Measurements from ENCODE around the gene IL17C.

IL17C gene

DNA sequence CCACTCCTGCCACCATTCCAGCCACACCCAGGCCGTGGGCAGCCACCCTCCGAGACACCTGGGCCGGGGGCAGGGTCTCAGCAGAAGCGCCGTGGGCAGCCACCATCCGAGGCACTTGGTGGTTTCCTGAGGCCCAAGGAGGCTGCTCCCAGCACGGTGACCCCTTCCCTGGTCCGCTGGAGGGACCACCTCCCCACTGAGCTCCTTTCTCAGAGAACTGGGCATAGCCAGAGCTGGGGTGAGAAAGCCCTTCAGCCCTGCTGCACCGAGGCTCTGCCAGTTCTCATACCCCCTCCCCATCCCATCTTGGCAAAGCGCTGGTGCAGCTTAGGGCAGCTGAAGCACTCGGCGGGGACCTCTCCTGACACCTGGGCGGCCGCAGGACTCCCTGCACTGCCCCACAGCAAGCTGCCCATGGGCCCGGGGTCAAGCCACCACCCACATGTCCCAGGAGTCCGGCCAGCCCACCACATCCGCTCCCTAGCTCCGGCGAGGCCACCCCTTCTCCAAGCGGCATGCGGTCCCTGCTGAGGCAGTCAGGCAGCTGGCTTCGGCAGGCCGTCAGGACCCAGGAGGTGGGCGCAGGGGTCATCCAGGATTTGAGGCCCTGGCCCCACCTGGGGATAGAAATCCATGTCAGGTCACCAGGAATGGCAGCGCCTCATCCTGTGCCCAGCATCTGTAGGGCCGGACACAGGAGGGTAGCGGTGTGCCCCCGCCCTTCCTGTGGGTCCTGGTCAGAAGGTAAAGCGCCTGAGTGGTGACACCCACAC, 13.8 kb downstream of the IL17C start:
- peaks cover 62 to 92% (median 85%) of the 10 kb centered on the region in 10 experiments for H3K4me1 ChIP-seq
- H3K9ac ChIP-seq = peak overlapping the region; percentile 70 to 99 (median 96); a peak in 21 of 22 replicates
- peaks cover 11 to 70% (median 31%) of the 10 kb centered on the region in 11 experiments; a peak in 21 of 22 replicates for H3K36me3 ChIP-seq
- no peak for TF ChIP-seq Cebpa-rat (IDR thresholded peaks at IDR 0.05)
- H4K20me1 ChIP-seq = peaks cover 32 to 57% (median 36%) of the 10 kb centered on the region in 11 experiments
- H3K27ac ChIP-seq = peak overlapping the region; percentile 60 to 99 (median 97)
- no peaks in the 10 kb centered on the region for H3K27me3 ChIP-seq
- no peaks in the 10 kb centered on the region for H3K9me3 ChIP-seq (replicated peaks in 1 of 11)
- H3K4me2 ChIP-seq = peak overlapping the region; percentile 88 to 100 (median 99)
- peak overlapping the region in 9 of 10 experiments; percentile 83 to 99 (median 94); a peak in 17 of 20 replicates for H3K4me3 ChIP-seq

- TF ChIP-seq Cebpa-rat (IDR thresholded peaks at IDR 0.05) = no peak
- peak overlapping the region in 1 of 10 experiments; percentile 94; a peak in 1 of 20 replicates for H3K4me3 ChIP-seq
- H3K4me2 ChIP-seq = peak overlapping the region; percentile 88 to 100 (median 99); a peak in 21 of 22 replicates
- peaks cover 62 to 92% (median 85%) of the 10 kb centered on the region in 10 experiments for H3K4me1 ChIP-seq
- H4K20me1 ChIP-seq = peaks cover 27 to 57% (median 31%) of the 10 kb centered on the region in 11 experiments
- peak overlapping the region in 9 of 11 experiments; percentile 87 to 99 (median 96); a peak in 13 of 22 replicates for H3K9ac ChIP-seq
- H3K9me3 ChIP-seq (replicated peaks in 1 of 11) = no peaks in the 10 kb centered on the region
- H3K27ac ChIP-seq = peak overlapping the region in 9 of 11 experiments; percentile 88 to 99 (median 97); a peak in 16 of 22 replicates
- peaks cover 11 to 65% (median 28%) of the 10 kb centered on the region in 11 experiments; a peak in 21 of 22 replicates for H3K36me3 ChIP-seq
- no peaks in the 10 kb centered on the region for H3K27me3 ChIP-seq
Observed at GRCh38 chr16:88652762-88653063, 14.3 kb downstream of the IL17C start.

GRCh38 chr16:88653101-88653500, 14.7 kb downstream of the IL17C start:
- peaks cover 62 to 92% (median 85%) of the 10 kb centered on the region in 10 experiments for H3K4me1 ChIP-seq
- peaks cover 24 to 57% (median 27%) of the 10 kb centered on the region in 11 experiments for H4K20me1 ChIP-seq
- H3K36me3 ChIP-seq = peaks cover 11 to 63% (median 28%) of the 10 kb centered on the region in 11 experiments; a peak in 21 of 22 replicates
- H3K27me3 ChIP-seq = no peaks in the 10 kb centered on the region
- H3K9ac ChIP-seq = peak overlapping the region in 3 of 11 experiments; percentile 96 to 98 (median 97); a peak in 4 of 22 replicates
- no peak overlapping the region for H3K4me3 ChIP-seq
- H3K4me2 ChIP-seq = peak overlapping the region in 10 of 11 experiments; percentile 88 to 100 (median 100); a peak in 18 of 22 replicates
- TF ChIP-seq Cebpa-rat (IDR thresholded peaks at IDR 0.05) = no peak
- no peaks in the 10 kb centered on the region for H3K9me3 ChIP-seq (replicated peaks in 1 of 11)
- peak overlapping the region in 6 of 11 experiments; percentile 97 to 99 (median 98); a peak in 9 of 22 replicates for H3K27ac ChIP-seq

GRCh38 chr16:88653596-88654362, 15.4 kb downstream of the IL17C start:
- H3K27me3 ChIP-seq = no peaks in the 10 kb centered on the region
- peaks cover 17 to 54% (median 20%) of the 10 kb centered on the region in 11 experiments for H4K20me1 ChIP-seq
- H3K9me3 ChIP-seq (replicated peaks in 1 of 11) = no peaks in the 10 kb centered on the region
- H3K4me1 ChIP-seq = peaks cover 58 to 90% (median 82%) of the 10 kb centered on the region in 10 experiments
- H3K4me3 ChIP-seq = no peak overlapping the region
- peak overlapping the region in 3 of 11 experiments; percentile 97 to 99 (median 97); a peak in 2 of 22 replicates for H3K27ac ChIP-seq
- peak overlapping the region in 9 of 11 experiments; percentile 15 to 100 (median 99); a peak in 11 of 22 replicates for H3K4me2 ChIP-seq
- peaks cover 11 to 63% (median 26%) of the 10 kb centered on the region in 11 experiments; a peak in 21 of 22 replicates for H3K36me3 ChIP-seq
- TF ChIP-seq Cebpa-rat (IDR thresholded peaks at IDR 0.05) = no peak
- peak overlapping the region in 2 of 11 experiments; percentile 96 to 97; a peak in 3 of 22 replicates for H3K9ac ChIP-seq

DNA sequence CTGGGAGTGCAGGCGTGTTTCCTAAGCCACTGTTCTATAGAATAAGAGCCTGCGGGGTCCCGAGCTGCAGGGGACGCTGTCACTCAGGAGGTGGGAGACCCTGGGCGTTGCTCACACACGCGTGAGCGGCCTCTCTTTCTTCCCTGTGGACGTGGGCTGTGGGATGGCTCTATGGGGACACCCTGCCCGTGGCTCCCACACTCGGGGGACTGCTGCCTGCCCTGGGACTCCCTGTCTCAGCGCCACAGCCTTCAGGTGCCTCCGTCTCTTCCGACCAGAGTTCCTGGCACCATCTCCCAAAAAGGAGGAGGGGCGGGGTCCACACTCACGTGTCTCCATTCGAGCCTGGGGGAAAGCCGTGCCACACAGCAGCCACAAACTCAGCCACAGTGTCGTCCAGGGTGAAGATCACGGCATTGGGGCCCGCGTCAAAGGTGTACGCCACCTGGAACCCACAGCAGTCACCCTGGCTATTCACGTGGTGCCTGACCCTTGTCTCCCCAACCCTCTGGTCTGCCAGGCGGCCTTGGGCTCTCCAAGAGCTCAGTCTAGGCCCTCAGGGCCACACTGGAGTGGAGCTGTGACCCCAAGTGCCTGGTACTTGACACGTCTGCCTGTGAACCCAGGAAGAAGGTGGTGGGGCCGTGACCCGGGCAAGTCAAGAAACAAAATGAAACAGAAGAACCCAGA, 16.1 kb downstream of the IL17C start:
- Histone ChIP-seq H3K9ac (peak overlapping the region in 1 of 11 experiments; percentile 37; a peak in 2 of 22 replicates), H4K20me1 (peaks cover 10 to 54% (median 18%) of the 10 kb centered on the region in 11 experiments), H3K4me3 (no peak overlapping the region), H3K36me3 (peaks cover 11 to 55% (median 21%) of the 10 kb centered on the region in 11 experiments; a peak in 21 of 22 replicates), H3K9me3 (replicated peaks in 1 of 11) (no peaks in the 10 kb centered on the region), H3K27me3 (no peaks in the 10 kb centered on the region), H3K4me1 (peaks cover 51 to 90% (median 80%) of the 10 kb centered on the region in 10 experiments), H3K4me2 (peak overlapping the region in 9 of 11 experiments; percentile 3 to 100 (median 90); a peak in 11 of 22 replicates), H3K27ac (peak overlapping the region in 1 of 11 experiments; percentile 97; a peak in 1 of 22 replicates)
- TF ChIP-seq Cebpa-rat (IDR thresholded peaks at IDR 0.05) = no peak

DNA sequence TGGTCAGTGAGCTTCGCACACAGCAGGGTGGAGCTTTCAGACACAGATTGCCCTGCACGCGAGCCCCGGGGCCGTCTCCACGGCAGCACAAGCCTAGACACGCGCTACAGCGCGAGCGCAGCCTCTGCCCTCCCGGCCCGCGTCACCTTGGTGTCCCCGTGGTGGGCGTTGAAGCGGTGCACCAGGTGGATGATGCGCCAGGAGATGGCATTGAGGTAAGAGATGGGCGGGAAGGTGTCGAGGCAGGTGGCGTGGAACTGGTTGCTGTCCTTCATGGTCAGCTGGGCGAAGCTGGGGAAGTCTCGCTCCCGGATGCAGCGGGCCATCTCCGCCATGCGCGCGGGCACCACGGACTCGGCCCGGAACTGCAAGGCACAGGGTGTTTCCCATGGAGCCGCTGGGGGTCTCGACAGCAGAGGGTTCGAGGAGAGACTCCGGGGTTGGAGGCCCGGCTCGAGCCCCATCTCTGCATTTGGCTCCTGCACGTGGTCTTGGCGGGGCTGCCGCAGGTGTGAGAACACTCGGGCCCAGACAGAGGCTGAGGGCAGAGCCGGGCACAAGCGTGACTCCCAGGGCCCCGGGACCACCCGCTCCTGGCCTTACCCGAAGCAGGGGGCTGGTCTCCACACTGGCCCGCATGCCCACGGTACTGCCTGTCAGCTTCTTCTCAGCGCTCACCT, 16.8 kb downstream of the IL17C start:
- Histone ChIP-seq H3K36me3 (peaks cover 11 to 51% (median 18%) of the 10 kb centered on the region in 11 experiments; a peak in 19 of 22 replicates), H3K9me3 (replicated peaks in 1 of 11) (no peaks in the 10 kb centered on the region), H3K4me3 (no peak overlapping the region), H4K20me1 (peaks cover 3 to 51% (median 12%) of the 10 kb centered on the region in 11 experiments; a peak in 19 of 22 replicates), H3K27ac (peak overlapping the region in 2 of 11 experiments; percentile 10 to 97; a peak in 1 of 22 replicates), H3K4me2 (peak overlapping the region; percentile 80 to 100 (median 85)), H3K4me1 (peaks cover 54 to 88% (median 82%) of the 10 kb centered on the region in 10 experiments), H3K27me3 (no peaks in the 10 kb centered on the region), H3K9ac (peak overlapping the region in 4 of 11 experiments; percentile 54 to 71 (median 66); a peak in 4 of 22 replicates)
- TF ChIP-seq Cebpa-rat (IDR thresholded peaks at IDR 0.05) = no peak

DNA sequence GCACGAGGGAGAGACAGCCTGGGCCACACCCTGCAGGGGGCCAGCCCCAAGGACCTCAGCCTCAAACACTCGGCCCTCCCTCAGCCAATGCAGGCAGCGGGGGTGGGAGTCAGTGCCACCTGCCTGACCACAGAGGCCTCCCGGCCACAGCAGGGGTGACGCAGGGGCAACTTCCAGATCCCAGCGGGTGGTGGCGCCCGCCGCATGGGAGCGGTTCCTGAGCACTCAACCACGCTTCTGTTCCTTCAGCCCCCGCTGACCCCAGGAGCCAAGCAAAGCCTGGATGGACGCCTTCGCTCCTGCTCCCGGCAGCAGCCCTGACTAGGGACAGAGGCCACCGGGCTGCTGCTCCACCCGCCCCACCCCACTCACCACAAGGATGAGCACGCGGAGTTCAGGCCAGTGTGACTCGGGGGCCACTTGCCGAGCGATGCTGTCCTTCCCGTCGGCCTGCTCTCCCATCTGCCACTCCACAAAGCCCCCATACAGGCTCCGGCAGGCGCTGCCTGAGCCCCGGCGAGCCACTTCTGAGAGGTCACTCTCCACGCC, 17.4 kb downstream of the IL17C start:
- H3K9ac ChIP-seq = peak overlapping the region in 7 of 11 experiments; percentile 31 to 71 (median 54); a peak in 11 of 22 replicates
- TF ChIP-seq Cebpa-rat (IDR thresholded peaks at IDR 0.05) = no peak

More for the DNA sequence above, 17.4 kb downstream of the IL17C start:
- H3K36me3 ChIP-seq = peaks cover 11 to 52% (median 18%) of the 10 kb centered on the region in 11 experiments; a peak in 19 of 22 replicates
- peaks cover 60 to 95% (median 86%) of the 10 kb centered on the region in 10 experiments for H3K4me1 ChIP-seq
- peak overlapping the region; percentile 80 to 100 (median 85) for H3K4me2 ChIP-seq
- H3K27ac ChIP-seq = peak overlapping the region in 6 of 11 experiments; percentile 7 to 73 (median 58); a peak in 7 of 22 replicates
- no peak overlapping the region for H3K4me3 ChIP-seq
- no peaks in the 10 kb centered on the region for H3K9me3 ChIP-seq (replicated peaks in 1 of 11)
- no peaks in the 10 kb centered on the region for H3K27me3 ChIP-seq
- peaks cover 0 to 52% (median 6%) of the 10 kb centered on the region in 11 experiments; a peak in 9 of 22 replicates for H4K20me1 ChIP-seq
